ENCODE results near the gene NECTIN1. TPM values are rescaled to one million over a fixed set of nuclear protein-coding genes. Genes with fewer than 3 reads are reported as not detected.
A peak's percentile ranks its signal among the peaks of the same experiment; 100 is the strongest.

Gene NECTIN1
- total RNA-seq, 1 experiment from 2014 or later, result 23.8 TPM

DNA sequence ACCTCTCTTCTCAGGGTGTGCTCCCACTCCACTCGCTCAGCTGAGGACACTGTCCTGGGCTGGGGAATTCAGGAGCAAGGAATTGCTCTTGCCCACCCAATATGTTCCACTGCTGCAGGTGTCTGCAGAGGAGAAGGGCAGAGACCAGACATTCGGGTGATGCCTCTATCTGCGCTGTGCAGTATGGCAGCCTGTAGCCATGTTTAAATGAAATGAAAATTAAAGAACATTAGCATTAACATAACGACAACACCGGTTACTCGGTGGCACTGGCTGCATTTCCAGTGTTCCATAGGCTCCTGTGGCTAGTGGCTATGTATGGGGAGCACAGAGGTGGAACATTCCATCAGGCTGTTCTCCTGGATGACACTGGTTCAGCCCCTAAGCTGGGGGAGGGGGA lies 104.4 kb downstream of the NECTIN1 start:
- no peaks in the 10 kb centered on the region for H3K79me2 ChIP-seq (ENCODE audit: insufficient read depth, low read length)
- H3K4me3 ChIP-seq (replicated peaks in 1 of 2; ENCODE audit: low read depth in 1 of 2, low read length in 2 of 2), result no peak overlapping the region
- H3K9me2 ChIP-seq (ENCODE audit: insufficient read depth), result no peaks in the 10 kb centered on the region
- H3K27me3 ChIP-seq (ENCODE audit: insufficient read depth, low read length), result no peaks in the 10 kb centered on the region
- no peaks in the 10 kb centered on the region for H3K9me3 ChIP-seq (ENCODE audit: control insufficient read depth in 1 of 2, insufficient read depth in 1 of 2, low read depth in 1 of 2, low read length in 2 of 2)
- BruUV-seq (replicated peaks), result no TSS peak
- peak; percentile 43 for ATAC-seq
- TF ChIP-seq ELF1 (IDR thresholded peaks at IDR 0.05; ENCODE audit: borderline replicate concordance, low read depth), result no peak
- TF ChIP-seq, protein P1, sequence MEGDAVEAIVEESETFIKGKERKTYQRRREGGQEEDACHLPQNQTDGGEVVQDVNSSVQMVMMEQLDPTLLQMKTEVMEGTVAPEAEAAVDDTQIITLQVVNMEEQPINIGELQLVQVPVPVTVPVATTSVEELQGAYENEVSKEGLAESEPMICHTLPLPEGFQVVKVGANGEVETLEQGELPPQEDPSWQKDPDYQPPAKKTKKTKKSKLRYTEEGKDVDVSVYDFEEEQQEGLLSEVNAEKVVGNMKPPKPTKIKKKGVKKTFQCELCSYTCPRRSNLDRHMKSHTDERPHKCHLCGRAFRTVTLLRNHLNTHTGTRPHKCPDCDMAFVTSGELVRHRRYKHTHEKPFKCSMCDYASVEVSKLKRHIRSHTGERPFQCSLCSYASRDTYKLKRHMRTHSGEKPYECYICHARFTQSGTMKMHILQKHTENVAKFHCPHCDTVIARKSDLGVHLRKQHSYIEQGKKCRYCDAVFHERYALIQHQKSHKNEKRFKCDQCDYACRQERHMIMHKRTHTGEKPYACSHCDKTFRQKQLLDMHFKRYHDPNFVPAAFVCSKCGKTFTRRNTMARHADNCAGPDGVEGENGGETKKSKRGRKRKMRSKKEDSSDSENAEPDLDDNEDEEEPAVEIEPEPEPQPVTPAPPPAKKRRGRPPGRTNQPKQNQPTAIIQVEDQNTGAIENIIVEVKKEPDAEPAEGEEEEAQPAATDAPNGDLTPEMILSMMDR (IDR thresholded peaks at IDR 0.05 in 2 of 3, conservative IDR thresholded peaks at IDR 0.05 in 1 of 3; ENCODE audit: borderline replicate concordance in 1 of 3, insufficient read depth in 1 of 3, low read depth in 2 of 3, low read length in 2 of 3), result peak in 2 of 3 experiments; percentile 1 to 12; a peak in 2 of 6 replicates
- TF ChIP-seq EZH2phosphoT487 (IDR thresholded peaks at IDR 0.05; ENCODE audit: borderline replicate concordance), result no peak
- no peaks in the 10 kb centered on the region for H4K20me1 ChIP-seq (ENCODE audit: insufficient read depth)
- no peak overlapping the region; the same call in 1 of the 2 replicates for H3K4me2 ChIP-seq (ENCODE audit: low read length)
- POLR2A ChIA-PET, result no interaction called here
- RAD21 ChIA-PET (ENCODE audit: low non-redundant PET in 1 of 2, low total read pairs in 2 of 2, uncharacterized antibody in 2 of 2, unreplicated experiment in 2 of 2), result no interaction called here
- no peak overlapping the region for H3K27ac ChIP-seq (ENCODE audit: low read depth, low read length)
- CTCF ChIA-PET, result interaction anchor here (1.0 to 1.9 kb wide), 6 partner anchors 9 to 484 kb away, joined by 3 to 8 read pairs (median 4); no protein-coding TSS in a partner anchor
- H2AFZ ChIP-seq (ENCODE audit: low read depth, low read length, poor library complexity, severe bottlenecking), result no peak overlapping the region
- no peaks in the 10 kb centered on the region; a peak in 1 of 4 replicates for H3K4me1 ChIP-seq (ENCODE audit: control insufficient read depth in 1 of 2, insufficient read depth in 2 of 2, low read length in 2 of 2)
- H3K9ac ChIP-seq (ENCODE audit: low read length), result no peak overlapping the region
- no peaks in the 10 kb centered on the region for H3K36me3 ChIP-seq (ENCODE audit: control insufficient read depth in 1 of 2, insufficient read depth in 2 of 2, low read length in 2 of 2)
- no peak for DNase-seq (ENCODE audit: low read depth, low spot score)
- intact Hi-C loops (cut with micrococcal nuclease), result no loop called here

DNA sequence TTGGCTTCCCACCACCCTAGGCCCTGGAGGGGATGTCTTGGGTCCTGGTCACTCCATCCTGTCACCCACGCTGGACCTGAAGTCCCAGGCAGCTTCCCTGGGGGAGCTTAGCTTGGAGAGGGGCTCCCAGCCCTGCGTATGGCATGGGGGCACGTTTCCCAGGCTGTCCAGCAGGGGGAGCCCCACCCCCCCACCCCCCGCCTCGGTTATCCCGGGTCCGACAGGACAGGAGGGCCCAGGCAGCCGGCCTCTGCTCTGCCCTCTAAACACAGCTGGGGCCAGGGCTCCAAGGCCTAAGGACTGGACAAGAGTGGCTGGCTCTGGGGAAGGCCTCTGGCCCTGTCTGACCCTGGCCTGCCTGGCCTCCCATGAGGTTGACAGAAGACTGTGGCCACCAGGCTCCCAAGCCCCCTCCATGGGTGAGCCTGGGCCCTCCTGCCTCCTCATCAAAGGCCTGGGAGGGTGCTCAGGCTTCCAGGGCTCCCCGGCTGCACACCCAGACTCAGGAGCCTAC lies 104.8 kb downstream of the NECTIN1 start:
- intact Hi-C loops (cut with micrococcal nuclease), result no loop called here
- TF ChIP-seq SP1 (IDR thresholded peaks at IDR 0.05; ENCODE audit: low read depth), result no peak
- no peak for TF ChIP-seq EZH2phosphoT487 (IDR thresholded peaks at IDR 0.05; ENCODE audit: borderline replicate concordance)
- TF ChIP-seq, protein P2, sequence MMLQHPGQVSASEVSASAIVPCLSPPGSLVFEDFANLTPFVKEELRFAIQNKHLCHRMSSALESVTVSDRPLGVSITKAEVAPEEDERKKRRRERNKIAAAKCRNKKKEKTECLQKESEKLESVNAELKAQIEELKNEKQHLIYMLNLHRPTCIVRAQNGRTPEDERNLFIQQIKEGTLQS (IDR thresholded peaks at IDR 0.05), result no peak
- TF ChIP-seq EGR1 (IDR thresholded peaks at IDR 0.05; ENCODE audit: low read depth), result no peak
- TF ChIP-seq, protein P1 (IDR thresholded peaks at IDR 0.05 in 2 of 3, conservative IDR thresholded peaks at IDR 0.05 in 1 of 3; ENCODE audit: borderline replicate concordance in 1 of 3, insufficient read depth in 1 of 3, low read depth in 2 of 3, low read length in 2 of 3), result peak in 2 of 3 experiments; percentile 34 to 53; a peak in 4 of 6 replicates
- POLR2A ChIA-PET, result no interaction called here
- Histone ChIP-seq H3K9me3 (ENCODE audit: control insufficient read depth in 1 of 2, insufficient read depth in 1 of 2, low read depth in 1 of 2, low read length in 2 of 2) (no peaks in the 10 kb centered on the region), H2AFZ (ENCODE audit: low read depth, low read length, poor library complexity, severe bottlenecking) (no peak overlapping the region), H3K9me2 (ENCODE audit: insufficient read depth) (no peaks in the 10 kb centered on the region), H3K36me3 (ENCODE audit: control insufficient read depth in 1 of 2, insufficient read depth in 2 of 2, low read length in 2 of 2) (no peaks in the 10 kb centered on the region), H3K4me2 (ENCODE audit: low read length) (no peak overlapping the region; the same call in 1 of the 2 replicates), H4K20me1 (ENCODE audit: insufficient read depth) (no peaks in the 10 kb centered on the region), H3K9ac (ENCODE audit: low read length) (no peak overlapping the region), H3K27ac (ENCODE audit: low read depth, low read length) (no peak overlapping the region), H3K27me3 (ENCODE audit: insufficient read depth, low read length) (no peaks in the 10 kb centered on the region), H3K4me3 (replicated peaks in 1 of 2; ENCODE audit: low read depth in 1 of 2, low read length in 2 of 2) (no peak overlapping the region), H3K79me2 (ENCODE audit: insufficient read depth, low read length) (no peaks in the 10 kb centered on the region), H3K4me1 (ENCODE audit: control insufficient read depth in 1 of 2, insufficient read depth in 2 of 2, low read length in 2 of 2) (no peaks in the 10 kb centered on the region; a peak in 1 of 4 replicates)
- DNase-seq (ENCODE audit: low read depth, low spot score) (no peak), ATAC-seq (peak; percentile 85)
- BruUV-seq (replicated peaks), result no TSS peak
- RAD21 ChIA-PET (ENCODE audit: low non-redundant PET in 1 of 2, low total read pairs in 2 of 2, uncharacterized antibody in 2 of 2, unreplicated experiment in 2 of 2), result no interaction called here
- CTCF ChIA-PET, result interaction anchor here (0.9 to 1.9 kb wide), 6 partner anchors 9 to 485 kb away, joined by 3 to 8 read pairs (median 4); no protein-coding TSS in a partner anchor

Data from HCT116 (cell line).